MM.1S (cell line): ENCODE measurements around the gene SORCS2.

Experiments used
- CTCF ChIP-seq: fragments of 300-600 bp; sonication (generic); IDR thresholded peaks from 2 replicates; pipeline ENCODE4 v1.5.1; 2016; ENCODE audit warnings: antibody characterized with exemption, low read length, mixed read lengths
- EZH2 ChIP-seq: fragments of 300-600 bp; sonication (generic); optimal IDR thresholded peaks from 2 replicates; pipeline ENCODE3; 2017; ENCODE audit warnings: low read depth, mild to moderate bottlenecking, antibody characterized with exemption, low read length, mixed read lengths

DNA sequence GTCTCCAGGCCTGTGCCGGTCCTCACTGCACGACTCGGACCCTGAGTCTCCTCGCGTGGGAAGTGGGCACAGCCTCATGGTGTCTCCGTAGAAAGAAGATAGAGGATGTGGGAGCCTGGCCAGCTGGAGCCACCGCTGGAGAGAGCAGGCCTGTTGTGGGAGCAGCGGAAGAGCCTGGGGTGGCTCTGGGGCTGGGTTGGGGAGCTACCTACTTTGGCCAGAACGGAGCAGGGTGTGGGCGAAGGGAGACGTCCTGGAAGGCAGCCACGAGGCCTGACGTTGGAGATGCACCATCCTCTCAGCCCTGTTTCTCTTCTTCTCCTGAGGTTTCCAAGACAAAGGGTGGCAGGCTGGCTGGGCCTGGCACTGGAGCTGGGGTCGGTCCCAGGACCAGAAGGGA, 93.8 kb downstream of the SORCS2 start:
- TF ChIP-seq EZH2, result no peak
- no peak for TF ChIP-seq CTCF
